ENCODE measurements around the gene PROM1.

PROM1 gene

DNA sequence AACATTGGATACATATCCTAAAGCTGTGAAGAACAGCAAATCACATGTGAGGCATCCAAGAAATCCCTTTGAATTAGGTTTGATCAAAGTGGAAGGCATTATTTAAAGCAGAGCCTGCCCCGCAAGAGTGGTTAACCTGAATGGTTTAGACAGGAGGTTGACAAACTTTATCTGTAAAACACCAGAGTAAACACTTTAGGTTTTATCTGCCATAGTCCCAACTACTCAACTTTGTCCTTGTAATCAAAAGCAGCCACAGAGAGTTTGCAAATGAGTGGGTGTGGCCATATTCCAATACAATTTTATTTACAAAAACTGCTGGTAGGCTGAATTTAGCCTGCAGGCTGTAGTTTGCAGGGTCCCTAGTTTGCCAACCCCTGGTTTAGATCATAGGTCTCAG, 95.6 kb downstream of the PROM1 start:
- no peak for DNase-seq
- ATAC-seq, result no peak

DNA sequence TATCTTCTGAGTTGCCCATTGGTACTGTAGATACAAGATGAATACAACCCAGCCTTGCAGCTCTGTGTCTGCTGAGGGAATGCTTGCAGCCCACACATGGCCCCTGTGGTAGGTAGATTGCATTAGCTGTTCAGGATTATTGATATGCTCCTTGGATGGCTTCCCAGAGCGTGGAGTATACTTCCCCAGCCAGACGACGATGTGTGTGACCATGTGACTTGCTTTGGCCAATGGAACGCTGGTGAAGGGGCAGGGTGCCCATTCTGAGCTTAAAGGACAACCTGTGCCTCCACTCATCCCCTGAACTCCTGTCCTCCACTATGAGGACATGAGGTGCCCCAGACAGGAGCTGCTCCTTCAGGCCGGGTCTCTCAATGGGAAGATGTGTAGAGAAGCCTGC, 96.9 kb downstream of the PROM1 start:
- DNase-seq (no peak), ATAC-seq (no peak)

DNA sequence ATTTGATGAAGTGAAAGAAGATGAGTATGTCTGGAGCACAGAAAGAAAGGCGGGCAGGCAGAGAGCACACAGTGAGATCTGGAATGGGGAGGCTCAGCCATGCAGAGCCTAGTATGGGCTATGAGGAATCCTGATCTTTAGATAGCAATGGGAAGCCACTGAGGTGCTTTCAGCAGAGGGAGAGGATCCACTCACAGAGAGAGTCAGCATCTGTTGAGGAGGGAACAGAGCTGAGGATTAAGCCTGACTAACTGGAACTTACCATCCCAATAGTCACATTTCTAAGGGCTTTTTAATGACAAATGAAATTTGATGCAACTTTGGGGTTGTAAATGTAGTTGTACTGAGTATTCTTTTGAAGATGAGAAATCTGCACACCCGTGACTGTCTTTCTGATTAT, 100.2 kb downstream of the PROM1 start:
- ATAC-seq, result no peak

DNA sequence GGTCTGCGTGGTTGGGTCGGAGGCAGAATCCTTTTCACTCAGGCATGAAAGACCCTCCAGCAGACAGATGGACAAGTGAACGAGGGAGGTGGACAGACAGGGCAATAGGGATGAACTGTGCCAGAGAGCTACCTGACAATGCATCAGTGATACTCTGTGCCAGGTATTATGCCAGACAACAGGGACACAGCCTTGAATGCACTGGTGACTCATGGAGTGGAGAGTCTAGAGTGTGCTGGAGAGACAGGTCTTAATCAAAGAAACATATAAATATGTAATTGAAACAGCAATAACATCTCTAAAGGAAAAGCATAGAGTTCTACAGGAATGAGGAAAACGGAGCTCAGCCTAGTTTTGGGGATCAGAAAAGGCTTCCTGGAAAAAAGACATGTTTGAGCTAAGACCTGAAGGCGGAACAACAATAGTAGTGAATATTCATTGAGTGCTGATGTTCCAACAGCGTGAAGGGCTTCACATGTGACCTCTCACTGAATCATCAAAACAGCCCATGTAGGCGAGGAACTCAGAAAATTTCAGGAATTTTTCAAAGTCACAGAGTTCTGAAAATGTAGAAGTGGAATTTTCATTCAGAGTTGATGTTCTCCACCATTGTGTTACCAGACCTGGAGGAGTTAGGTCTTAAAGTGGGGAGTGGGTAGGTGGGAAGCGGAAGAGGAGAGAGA, 100.8 kb downstream of the PROM1 start:
- DNase-seq (no peak), ATAC-seq (no peak)

More for the DNA sequence above, 100.2 kb downstream of the PROM1 start:
- DNase-seq, result no peak

DNA sequence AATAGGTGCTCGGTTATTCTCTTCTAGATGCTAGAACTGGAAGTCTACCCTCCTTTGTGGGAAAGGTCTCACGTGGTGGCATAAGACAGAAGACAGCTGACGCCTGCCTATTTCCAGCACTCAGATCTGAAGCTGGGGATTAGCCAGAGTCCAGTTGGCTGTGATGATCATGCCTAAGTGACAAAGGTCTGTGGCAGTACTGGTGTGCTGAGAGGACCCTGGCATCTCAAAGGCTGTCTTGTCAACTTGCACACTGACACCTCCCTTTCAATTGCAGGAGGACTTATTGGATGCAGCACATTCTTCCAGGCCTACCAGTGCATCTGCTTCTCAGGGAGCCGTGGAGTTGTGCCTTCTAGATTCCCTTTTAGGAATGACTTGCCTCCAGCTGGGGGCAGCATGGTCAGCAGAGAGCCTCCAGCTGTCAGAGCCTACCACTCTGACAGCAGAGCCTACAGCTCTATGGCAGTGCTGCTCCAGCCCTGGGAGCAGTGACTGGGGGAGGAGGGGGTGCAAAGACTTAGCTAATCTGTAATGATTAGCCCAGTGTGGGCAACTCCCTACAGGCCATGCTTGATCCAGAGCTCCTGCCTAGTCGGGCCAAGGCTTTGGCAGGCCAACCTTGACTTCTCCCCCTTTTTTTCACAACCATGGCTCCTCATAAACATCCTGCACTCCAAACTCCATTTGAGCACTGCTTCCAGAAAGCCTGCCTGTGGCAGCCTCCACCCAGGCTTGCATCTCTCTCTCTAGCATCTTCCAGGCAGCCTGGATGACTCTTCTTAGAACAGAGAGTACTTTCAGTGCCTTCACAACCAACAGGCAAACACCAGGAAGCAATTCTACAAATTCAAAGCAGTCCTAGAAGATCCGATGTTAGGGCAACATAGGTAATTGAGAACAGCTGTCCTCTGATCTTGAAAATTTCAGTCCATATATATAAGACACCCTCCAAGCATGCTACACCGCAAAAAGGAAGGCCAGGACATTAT, 107.1 kb downstream of the PROM1 start:
- ATAC-seq (no peak), DNase-seq (no peak)

DNA sequence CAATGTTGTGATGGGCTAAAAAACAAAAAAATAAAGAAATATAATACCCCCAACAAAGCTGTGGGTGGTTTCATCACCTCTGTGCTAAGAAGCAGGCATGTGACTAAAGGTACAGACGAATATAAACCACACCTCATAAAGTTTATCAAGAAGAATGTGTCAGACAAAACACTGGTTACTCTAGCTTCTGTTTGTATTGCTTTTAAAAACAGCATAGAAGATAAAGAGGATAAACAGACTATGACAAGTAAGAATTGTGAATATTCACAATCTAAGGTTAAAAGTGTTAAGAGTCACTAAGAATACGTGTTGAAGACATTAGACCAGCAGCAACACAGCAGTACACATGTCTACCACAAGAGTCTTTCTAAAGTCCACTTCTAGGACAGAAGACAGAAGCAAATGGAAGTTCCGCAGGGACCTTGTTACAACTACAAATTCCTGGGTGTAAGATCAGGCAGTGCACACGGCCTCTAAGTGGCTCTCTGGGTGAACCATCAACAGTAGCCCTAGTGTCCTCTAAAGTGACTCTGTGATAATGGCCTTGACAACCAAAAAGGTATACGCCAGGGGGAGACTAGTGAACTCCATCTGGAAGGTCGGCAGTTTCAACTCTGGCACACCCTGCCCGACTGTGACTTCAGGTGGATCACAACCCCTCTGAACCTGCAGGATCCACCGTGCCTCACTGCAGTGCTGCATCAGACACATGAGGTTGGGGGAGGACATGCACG, 112.6 kb downstream of the PROM1 start:
- ATAC-seq (no peak), DNase-seq (no peak)

DNA sequence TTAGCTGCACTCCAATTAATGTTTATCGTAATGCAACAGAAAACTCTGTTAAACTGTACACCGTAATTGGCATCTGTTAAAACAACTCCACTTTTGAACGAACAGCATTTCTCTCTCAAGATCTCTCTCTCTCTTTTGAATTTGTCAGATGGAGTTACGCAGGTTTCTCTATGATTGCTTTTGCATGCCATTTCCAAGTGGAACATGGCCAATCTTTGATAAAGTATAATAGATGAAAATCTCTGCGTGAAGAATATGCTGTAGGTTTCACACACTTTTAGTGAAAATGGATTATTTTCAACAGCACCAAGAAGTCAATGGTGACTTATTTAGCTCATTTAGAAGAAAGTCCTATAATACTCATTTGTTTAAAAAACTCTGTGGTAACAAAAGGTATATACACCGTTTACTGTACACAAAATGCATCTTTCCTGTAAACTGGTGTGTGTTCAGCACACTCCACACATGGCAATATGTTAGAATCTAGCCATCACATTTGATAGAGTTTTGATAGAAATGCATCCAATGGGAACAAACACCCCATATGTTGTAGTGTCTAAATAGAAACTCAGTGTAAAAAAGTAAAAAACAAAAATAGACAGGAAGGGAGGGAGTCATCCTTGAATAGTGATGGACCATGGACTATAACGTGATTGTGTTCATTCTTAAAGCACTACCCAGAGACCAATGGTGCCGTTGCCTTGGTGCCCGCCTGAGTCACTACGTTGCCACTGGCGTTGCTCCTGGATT, 115.1 kb downstream of the PROM1 start:
- DNase-seq (no peak), ATAC-seq (no peak)

DNA sequence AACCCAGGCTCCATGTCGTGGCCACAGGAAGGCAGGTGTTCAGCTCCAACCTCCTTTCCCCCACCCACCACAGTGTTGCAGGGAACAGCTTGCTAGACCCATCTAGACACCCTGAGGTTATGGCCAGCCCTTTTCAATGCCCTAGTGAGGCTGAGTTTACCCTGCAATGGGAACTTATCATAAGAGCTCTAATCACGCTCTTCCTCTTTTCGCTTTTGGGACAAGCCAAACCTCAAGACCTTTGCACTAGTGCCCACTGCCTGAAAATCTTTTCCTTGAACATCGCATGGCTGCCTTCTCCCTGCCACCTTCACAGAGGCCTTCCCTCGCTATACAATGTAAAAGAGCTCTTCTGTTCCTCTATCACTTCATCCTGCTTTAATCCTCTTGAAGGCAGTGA, 118.5 kb downstream of the PROM1 start:
- no peak for DNase-seq
- no peak for ATAC-seq

DNA sequence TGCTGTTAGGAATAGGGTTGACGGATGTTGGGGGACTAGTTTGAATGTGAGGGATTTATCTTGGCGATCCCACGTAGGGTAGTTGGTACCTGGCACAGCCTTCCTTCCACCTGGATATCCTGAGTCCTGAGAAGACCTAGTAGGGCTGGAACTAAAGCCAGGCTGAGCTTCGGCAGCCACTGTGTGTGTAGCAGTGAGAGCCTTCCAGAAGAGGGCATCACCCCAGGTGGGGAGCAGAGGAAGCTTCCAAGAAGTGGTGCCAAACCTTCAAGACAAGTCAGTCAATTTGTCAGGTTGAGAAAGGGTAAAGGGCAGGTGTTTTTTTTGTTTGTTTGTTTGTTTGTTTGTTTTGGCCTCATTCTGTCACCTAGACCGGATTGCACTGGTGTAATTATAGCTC, 119.7 kb downstream of the PROM1 start:
- no peak for DNase-seq
- no peak for ATAC-seq

DNA sequence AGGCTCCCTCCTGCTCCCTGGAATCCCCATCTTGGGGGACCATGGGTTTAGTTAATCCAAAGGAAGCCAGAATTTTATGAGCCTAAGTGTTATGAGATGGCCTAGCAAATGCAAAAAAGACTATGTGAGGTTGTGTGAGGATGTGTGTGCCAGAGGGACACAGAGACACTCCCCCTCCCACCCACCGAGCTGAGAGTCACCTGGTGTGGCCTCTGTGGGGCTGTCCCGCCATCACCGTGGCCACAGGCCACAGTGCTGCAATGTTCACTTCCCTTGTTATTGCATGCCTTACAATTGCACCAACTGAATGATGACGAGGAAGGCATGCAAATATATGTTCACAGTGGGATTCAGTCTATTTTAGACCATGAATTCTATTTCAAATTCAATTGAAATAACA, 120.2 kb downstream of the PROM1 start:
- peak; percentile 76 for DNase-seq
- peak; percentile 90 for ATAC-seq

DNA sequence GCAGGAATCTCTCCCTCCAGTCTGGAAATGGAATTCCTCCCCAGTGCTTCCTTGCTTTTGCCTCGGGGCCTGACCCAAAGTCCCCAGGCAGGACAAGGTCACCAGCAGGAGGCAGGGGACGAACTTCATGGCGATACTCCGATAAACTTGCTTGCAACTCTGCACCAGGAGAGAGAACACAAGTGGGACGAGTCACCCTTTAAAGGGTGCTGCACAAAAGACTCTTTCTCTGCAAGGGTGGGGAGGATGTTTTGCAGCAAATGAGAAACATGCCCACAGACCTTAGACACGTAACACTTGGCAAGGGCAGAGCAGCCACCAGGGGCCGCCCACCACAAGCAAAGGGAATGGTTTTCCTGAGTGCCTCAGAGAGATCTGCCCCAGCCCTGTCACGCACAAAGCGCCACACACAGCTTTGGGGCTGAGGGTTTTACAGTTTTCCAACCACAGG, 120.8 kb downstream of the PROM1 start, which contains the start of gene FGFBP2:
Gene FGFBP2, minus strand, starts transcription at position 175 of the 451 bp plus-strand sequence. Its CDS starts 46 bp downstream, at position 129.
- ATAC-seq, result peak; percentile 88
- DNase-seq, result peak; percentile 82

DNA sequence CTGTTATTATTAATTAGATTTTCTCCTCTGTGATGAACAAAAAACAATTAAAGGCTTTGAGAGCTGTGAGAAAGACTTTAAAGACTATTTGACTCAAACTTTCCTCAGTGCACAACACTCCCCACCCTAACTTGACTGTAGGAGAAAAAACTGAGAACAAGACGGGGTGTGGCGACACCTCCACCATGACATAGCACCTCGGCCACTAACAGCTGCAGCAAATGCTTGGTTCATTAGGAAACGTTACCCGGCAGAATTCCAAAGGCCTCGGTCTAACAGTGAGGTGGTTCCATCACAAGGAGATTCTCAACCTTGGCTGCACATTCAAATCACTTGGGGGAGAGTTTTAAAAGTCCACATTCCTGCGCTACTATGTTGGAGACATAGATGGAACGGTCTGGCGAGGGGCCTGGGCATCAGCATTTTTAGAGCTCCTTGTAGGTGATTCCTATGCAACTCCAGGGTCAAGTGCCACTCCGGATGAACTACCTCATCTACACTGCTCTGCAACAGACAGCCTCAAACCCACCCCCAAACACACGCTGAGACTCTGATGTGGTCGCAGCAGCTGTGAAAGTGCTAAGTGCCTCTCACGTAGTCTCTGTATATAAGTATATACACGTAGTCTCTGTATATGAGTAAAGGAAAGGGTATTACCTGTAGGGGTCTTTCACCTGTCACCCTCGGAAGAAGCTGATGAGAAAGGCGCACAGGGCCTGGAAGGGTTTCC, 121.9 kb downstream of the PROM1 start:
- DNase-seq (peak; percentile 38), ATAC-seq (no peak)

DNA sequence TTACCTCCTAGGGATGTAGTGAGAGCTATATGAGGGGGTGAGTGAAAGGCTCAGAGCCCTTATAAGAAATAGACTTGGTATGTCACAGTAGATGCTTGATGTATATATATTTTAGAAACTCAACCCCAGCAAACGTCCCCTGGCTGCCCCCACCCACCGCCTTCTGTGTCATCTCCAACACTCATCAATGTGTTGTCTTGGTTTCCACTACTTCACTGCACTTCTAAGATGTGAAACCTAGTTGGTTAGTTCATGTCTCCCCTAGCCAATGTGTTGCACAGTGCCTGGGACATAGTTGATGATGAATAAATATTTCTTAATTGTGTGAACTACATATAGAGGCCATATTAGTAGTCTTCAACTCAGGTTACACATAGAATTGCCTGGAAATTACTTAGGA, 125.3 kb downstream of the PROM1 start:
- DNase-seq (peak; percentile 38), ATAC-seq (peak; percentile 17)

DNA sequence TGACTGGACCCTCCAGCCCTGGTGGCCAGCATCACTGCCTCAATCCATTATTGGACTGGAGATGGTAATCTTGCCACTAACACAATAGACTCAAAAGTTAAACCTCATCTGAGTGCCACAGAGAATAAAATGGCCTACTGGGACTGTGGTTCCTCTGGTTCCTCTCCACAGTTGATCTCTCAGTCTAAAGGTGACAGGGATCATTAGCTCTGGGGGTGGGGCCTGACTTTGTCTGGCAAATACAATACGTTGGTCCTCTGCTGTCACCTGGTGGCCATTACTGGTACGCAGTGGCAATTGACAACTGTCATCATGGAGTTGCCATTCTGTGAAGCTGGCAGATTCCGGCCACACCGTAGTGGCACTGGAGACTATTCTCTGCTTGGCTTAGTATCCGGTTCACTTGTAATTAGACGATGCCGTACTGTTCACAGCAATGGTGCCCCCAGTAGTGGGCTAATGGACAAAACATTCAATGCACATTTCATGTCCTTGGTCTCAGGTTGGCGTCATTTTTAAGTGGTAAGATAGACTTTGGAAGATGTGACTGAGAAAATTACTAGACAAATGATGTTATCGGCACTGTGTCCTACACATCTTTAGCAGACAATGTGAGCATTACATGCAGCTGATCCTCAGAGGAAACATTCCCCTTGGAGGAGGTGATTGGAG, 127.5 kb downstream of the PROM1 start:
- ATAC-seq (peak; percentile 85), DNase-seq (peak; percentile 89)

DNA sequence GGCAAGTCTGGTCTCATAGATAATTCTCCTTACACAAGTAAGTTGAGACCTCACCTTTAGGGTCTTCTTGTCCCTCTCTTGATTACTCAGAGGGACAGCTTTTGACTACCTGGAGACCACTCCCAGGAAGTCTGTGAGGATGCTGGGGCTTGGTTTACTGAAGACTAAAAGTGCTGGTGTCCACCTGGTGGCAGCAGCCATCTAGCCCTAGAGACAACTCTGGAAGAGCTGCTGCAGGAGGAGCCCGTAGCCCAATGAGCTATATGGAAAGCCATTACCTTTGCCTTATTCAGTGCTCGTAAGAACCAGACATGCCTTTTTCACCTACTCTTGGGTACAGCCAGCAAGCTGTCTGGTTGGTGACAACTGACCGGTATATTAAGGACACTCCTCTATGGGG, 128.2 kb downstream of the PROM1 start:
- DNase-seq (no peak), ATAC-seq (no peak)

DNA sequence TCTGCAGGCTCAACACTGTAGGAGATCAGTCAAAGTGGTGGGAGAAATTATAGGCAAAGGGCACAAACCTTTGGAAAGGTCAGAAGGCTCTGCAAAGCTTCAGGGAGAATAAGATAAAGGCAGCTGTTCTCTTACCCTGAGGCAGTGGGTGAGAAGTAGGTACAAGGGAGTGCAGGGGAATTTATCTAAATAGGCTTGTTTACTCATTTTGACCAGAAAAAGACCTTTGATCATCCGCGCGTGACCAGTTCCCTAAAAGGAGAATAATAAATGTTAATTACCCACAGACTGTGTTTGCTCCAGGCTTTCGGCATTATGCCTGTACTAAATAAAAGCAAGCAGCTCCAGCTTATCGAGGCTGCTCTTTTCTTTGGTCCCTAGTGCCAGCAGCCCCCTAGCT, 130.2 kb downstream of the PROM1 start:
- DNase-seq (no peak), ATAC-seq (no peak)

DNA sequence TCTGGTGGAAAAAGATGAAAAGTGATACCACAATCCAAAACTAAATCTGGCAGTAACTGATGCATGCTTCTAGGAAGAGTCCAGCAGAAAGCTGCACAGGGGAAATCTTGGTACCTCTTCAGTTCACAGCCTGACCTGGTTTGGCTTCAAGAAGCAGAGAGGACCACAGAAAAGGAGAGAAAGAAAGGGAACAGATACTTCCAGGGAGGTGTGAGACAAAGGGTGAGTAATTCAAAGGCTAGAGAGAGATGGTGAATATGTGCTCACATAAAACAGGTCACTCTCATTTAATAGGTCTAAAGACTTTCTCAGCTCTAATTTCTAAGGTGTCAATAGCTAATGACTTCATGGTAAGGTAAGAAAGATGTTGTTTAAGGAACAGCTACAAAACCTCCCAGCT, 132.0 kb downstream of the PROM1 start:
- no peak for ATAC-seq
- DNase-seq, result no peak

DNA sequence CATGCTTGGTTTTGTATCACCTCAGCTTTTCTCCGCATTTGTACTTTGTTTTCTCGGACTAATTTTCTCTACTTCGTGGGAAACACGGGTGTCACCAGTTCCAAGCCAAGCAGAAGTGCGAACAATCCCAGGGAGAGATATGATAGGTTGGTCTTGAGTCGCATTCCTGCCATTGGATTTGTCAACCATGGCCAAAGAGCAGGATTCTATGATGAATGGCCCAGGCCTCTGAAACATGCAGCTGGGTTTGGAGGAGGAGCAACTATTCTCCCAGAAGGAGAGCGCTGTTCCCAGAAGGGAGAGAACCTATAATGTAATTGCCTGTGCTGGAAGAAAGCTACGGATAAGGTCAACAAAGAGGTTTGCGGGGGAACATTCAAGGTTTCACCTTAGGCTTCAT, 135.0 kb downstream of the PROM1 start:
- DNase-seq (no peak), ATAC-seq (no peak)

DNA sequence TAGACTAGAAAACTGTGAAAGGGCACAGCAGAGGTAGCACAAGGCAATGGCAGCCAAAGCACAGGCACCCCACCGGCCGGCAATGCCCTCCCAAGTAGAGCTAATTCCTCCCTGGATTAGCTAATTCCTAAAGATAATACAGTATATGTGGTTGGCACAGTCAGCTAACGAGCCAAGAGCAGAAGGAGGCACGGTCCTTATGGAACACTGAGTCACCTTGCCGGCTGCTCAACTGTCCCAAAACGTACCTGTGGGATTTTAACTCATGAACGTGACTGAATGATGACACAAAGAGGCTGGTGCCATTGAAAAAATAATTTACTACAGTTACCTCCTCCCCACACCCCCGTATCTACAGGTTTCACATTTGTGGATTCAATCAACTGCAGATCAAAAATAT, 136.1 kb downstream of the PROM1 start:
- DNase-seq (no peak), ATAC-seq (no peak)

DNA sequence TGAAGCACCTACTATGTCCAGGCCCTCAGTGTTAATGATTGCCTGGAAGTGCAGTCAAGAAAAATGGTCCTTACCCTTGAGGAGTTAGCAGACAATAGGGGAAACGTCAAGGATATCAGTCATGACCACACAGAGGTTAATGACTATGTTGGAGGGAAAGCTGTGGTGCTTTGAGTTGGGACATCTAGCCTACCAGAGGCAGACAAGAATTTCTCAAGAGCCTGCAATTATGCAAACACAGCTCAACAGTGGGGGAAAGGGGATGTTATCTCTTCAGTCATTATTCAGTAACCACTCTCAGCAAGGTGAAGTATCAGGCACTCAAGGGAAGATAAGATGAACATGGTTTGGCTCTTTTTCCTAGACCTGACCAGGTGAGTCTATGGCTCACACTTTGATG, 138.3 kb downstream of the PROM1 start:
- ATAC-seq (no peak), DNase-seq (no peak)

DNA sequence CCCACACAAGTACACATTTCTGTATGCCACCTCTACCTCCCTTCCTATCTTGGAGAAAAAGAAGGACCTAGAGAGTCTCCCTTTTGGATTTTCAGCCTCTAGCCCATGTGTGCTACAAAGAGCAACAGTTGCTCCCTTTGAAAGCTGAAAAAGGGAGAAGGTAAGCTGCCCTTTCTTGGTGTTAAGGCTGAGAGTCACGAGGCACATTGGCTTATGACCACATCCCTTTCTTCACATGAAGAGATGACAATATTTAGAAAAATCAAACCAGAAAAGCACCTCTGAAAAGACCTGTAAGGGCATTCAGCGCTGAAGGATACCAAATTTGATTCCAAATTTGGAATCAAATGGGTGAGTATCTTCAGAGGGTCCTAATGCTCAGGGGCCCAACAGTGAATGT, 138.9 kb downstream of the PROM1 start:
- ATAC-seq, result no peak
- DNase-seq, result no peak

Data from stimulated activated naive CD8-positive, alpha-beta T cell treated with anti-CD3 and anti-CD28 coated beads, Interleukin-15, Interleukin-2, amounts not matched to agents 100 U/mL and 50 U/mL, for 24 hours (primary cell).